SK-N-SH treated with all-trans-retinoic acid at 6 μM for 48 hours (cell line): Measurements from ENCODE around the gene PANX2.

Source experiments
- ATAC-seq: fragments of 200-7000 bp; cut with Tn5 transposase; 3 replicates; pipeline ENCODE4 v1.9.1; 2020; ENCODE audit warnings: mild to moderate bottlenecking, moderate library complexity
- ARNTL ChIP-seq: fragments of 450-650 bp; formaldehyde crosslinking; IDR thresholded peaks from 2 replicates; pipeline ENCODE4 v1.5.0; 2020; ENCODE audit warnings: low read depth, mild to moderate bottlenecking, moderate library complexity, borderline replicate concordance
- BACH2 ChIP-seq: fragments of 250-450 bp; sonication (Bioruptor Pico); IDR thresholded peaks from 2 replicates; pipeline ENCODE4 v1.9.0; 2021; ENCODE audit warnings: mild to moderate bottlenecking, borderline replicate concordance
- CREB5 ChIP-seq: fragments of 250-450 bp; sonication (Bioruptor Pico); IDR thresholded peaks from 2 replicates; pipeline ENCODE4 v1.5.1; 2020; ENCODE audit warnings: low read depth, mild to moderate bottlenecking, moderate library complexity
- CSDC2 ChIP-seq: fragments of 250-450 bp; sonication (Bioruptor Pico); IDR thresholded peaks from 2 replicates; pipeline ENCODE4 v1.5.0; 2020; ENCODE audit warnings: mild to moderate bottlenecking, moderate library complexity
- CSRNP3 ChIP-seq: fragments of 250-450 bp; sonication (Bioruptor Pico); IDR thresholded peaks from 2 replicates; pipeline ENCODE4 v1.5.1; 2021; ENCODE audit warnings: mild to moderate bottlenecking, moderate library complexity
- ESRRG ChIP-seq: fragments of 250-450 bp; sonication (Bioruptor Pico); IDR thresholded peaks from 2 replicates; pipeline ENCODE4 v1.6.1; 2021; ENCODE audit warnings: mild to moderate bottlenecking
- GLIS3 ChIP-seq: fragments of 250-450 bp; sonication (Bioruptor Pico); IDR thresholded peaks from 2 replicates; pipeline ENCODE4 v1.5.0; 2020; ENCODE audit warnings: mild to moderate bottlenecking, moderate library complexity
- ISL1 ChIP-seq: fragments of 250-450 bp; sonication (Bioruptor Pico); IDR thresholded peaks from 2 replicates; pipeline ENCODE4 v2.1.2; 2022; ENCODE audit warnings: mild to moderate bottlenecking, moderate library complexity
- OSR1 ChIP-seq: fragments of 250-450 bp; sonication (Bioruptor Pico); IDR thresholded peaks from 2 replicates; pipeline ENCODE4 v1.8.0; 2022; ENCODE audit warnings: moderate library complexity, mild to moderate bottlenecking, inconsistent platforms
- PATZ1 ChIP-seq: fragments of 250-450 bp; sonication (Bioruptor Pico); IDR thresholded peaks from 2 replicates; pipeline ENCODE4 v1.8.0; 2020; ENCODE audit warnings: mild to moderate bottlenecking, moderate library complexity, borderline replicate concordance
- POU6F1 ChIP-seq: fragments of 250-450 bp; sonication (Bioruptor Pico); IDR thresholded peaks from 2 replicates; pipeline ENCODE4 v1.8.0; 2021; ENCODE audit warnings: low read depth, mild to moderate bottlenecking, moderate library complexity, borderline replicate concordance
- PPARA ChIP-seq: fragments of 250-450 bp; sonication (Bioruptor Pico); IDR thresholded peaks from 2 replicates; pipeline ENCODE4 v1.5.0; 2020; ENCODE audit warnings: mild to moderate bottlenecking, borderline replicate concordance
- RARB ChIP-seq: fragments of 250-450 bp; sonication (Bioruptor Pico); IDR thresholded peaks from 2 replicates; pipeline ENCODE4 v1.8.0; 2021; ENCODE audit warnings: mild to moderate bottlenecking, moderate library complexity
- SNAI2 ChIP-seq: fragments of 250-450 bp; sonication (Bioruptor Pico); IDR thresholded peaks from 2 replicates; pipeline ENCODE4 v1.5.0; 2020; ENCODE audit warnings: mild to moderate bottlenecking, moderate library complexity
- TCF4 ChIP-seq: fragments of 250-450 bp; sonication (Bioruptor Pico); IDR thresholded peaks from 2 replicates; pipeline ENCODE4 v1.8.0; 2021; ENCODE audit warnings: mild to moderate bottlenecking, moderate library complexity, borderline replicate concordance
- TOX ChIP-seq: fragments of 250-450 bp; sonication (Bioruptor Pico); IDR thresholded peaks from 2 replicates; pipeline ENCODE4 v1.8.0; 2021; ENCODE audit warnings: mild to moderate bottlenecking, moderate library complexity, borderline replicate concordance
- TSHZ2 ChIP-seq: fragments of 250-450 bp; sonication (Bioruptor Pico); IDR thresholded peaks from 2 replicates; pipeline ENCODE4 v1.5.0; 2020; ENCODE audit warnings: mild to moderate bottlenecking, moderate library complexity
- ZC3H10 ChIP-seq: fragments of 250-450 bp; sonication (Bioruptor Pico); IDR thresholded peaks from 2 replicates; pipeline ENCODE4 v1.5.1; 2021; ENCODE audit warnings: mild to moderate bottlenecking, moderate library complexity
- ZFP3 ChIP-seq: fragments of 250-450 bp; sonication (Bioruptor Pico); IDR thresholded peaks from 2 replicates; pipeline ENCODE4 v1.5.0; 2020; ENCODE audit warnings: mild to moderate bottlenecking, moderate library complexity
- ZFP30 ChIP-seq: fragments of 450-650 bp; formaldehyde crosslinking; IDR thresholded peaks from 2 replicates; pipeline ENCODE4 v1.5.0; 2022; ENCODE audit warnings: mild to moderate bottlenecking, moderate library complexity
- ZNF565 ChIP-seq: fragments of 450-650 bp; formaldehyde crosslinking; conservative IDR thresholded peaks from 2 replicates; pipeline ENCODE4 v1.5.0; 2020; ENCODE audit warnings: low read depth, mild to moderate bottlenecking, moderate library complexity
- ZNF70 ChIP-seq: fragments of 450-650 bp; formaldehyde crosslinking; IDR thresholded peaks from 2 replicates; pipeline ENCODE4 v1.5.0; 2020; ENCODE audit warnings: mild to moderate bottlenecking, moderate library complexity

The PANX2 gene

GRCh38 chr22:50222508-50222907 lies 52.0 kb downstream of the PANX2 start:
- no peak for TF ChIP-seq OSR1 (CRISPR knock-in tag)
- TF ChIP-seq ESRRG = no peak
- no peak for TF ChIP-seq BACH2 (CRISPR knock-in tag)
- TF ChIP-seq PPARA (CRISPR knock-in tag) = no peak
- no peak for TF ChIP-seq ZNF70 (CRISPR knock-in tag)
- no peak for TF ChIP-seq CSRNP3
- no peak for TF ChIP-seq ZC3H10
- TF ChIP-seq TOX = no peak
- no peak for TF ChIP-seq CSDC2 (CRISPR knock-in tag)
- no peak for TF ChIP-seq ISL1 (CRISPR knock-in tag)
- TF ChIP-seq PATZ1 = no peak
- no peak for TF ChIP-seq SNAI2 (CRISPR knock-in tag)
- TF ChIP-seq ARNTL (CRISPR knock-in tag) = no peak
- TF ChIP-seq ZFP30 = no peak
- no peak for TF ChIP-seq TSHZ2 (CRISPR knock-in tag)
- TF ChIP-seq RARB (CRISPR knock-in tag) = no peak
- TF ChIP-seq CREB5 (CRISPR knock-in tag) = no peak
- no peak for TF ChIP-seq ZNF565 (CRISPR knock-in tag)
- no peak for TF ChIP-seq TCF4 (CRISPR knock-in tag)
- no peak for TF ChIP-seq POU6F1 (CRISPR knock-in tag)
- ATAC-seq = no peak

- no peak for TF ChIP-seq GLIS3 (CRISPR knock-in tag)
- no peak for TF ChIP-seq ARNTL (CRISPR knock-in tag)
- TF ChIP-seq PPARA (CRISPR knock-in tag) = no peak
- no peak for TF ChIP-seq ZC3H10
- no peak for TF ChIP-seq POU6F1 (CRISPR knock-in tag)
- TF ChIP-seq OSR1 (CRISPR knock-in tag) = no peak
- TF ChIP-seq CSRNP3 = no peak
- TF ChIP-seq TSHZ2 (CRISPR knock-in tag) = no peak
- TF ChIP-seq ZFP3 (CRISPR knock-in tag) = no peak
Observed at GRCh38 chr22:50224071-50224470, 53.5 kb downstream of the PANX2 start.

More at GRCh38 chr22:50224071-50224470, 53.5 kb downstream of the PANX2 start:
- ATAC-seq = no peak
